ENCODE results near the gene SORCS1.

SORCS1 gene

DNA sequence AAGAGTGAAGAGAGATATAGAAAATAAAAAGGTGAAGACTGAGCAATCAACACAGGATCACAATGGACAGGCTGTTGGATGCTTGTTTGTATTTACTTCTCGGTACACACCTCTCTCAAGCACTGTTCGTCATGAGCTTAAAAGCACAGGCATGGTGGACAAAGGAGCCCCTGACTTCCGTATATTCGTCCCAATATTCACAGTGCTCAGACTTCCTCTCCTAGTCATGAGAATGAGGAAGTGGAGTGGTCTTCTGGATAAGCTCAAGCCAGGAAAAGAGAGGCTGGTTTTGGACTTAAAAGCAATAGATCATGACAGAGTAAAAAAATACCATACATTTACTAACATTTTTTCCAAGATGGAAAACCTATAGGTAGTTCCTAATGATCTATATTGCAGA, 172.5 kb downstream of the SORCS1 start:
- no peak for DNase-seq (ENCODE audit: low read depth)

DNA sequence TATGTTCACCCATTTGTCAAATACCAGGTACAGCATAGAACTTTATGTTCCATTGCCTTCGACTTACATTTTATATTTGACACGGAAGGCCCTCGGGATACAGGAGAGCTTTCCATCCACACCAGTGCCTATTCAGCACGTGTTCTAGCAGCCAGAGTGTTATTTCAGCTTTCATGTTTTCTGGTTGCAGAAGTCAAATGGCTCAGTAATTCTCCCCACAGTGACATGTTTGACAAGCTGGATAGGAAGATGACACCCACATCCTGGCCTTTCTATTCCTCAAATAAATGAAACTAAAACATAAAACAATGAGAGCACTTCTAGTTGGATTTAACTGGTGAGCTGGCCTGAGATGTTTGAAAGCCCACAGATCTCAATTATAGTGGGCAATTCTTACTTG, 173.4 kb downstream of the SORCS1 start:
- DNase-seq (ENCODE audit: low read depth), result no peak

DNA sequence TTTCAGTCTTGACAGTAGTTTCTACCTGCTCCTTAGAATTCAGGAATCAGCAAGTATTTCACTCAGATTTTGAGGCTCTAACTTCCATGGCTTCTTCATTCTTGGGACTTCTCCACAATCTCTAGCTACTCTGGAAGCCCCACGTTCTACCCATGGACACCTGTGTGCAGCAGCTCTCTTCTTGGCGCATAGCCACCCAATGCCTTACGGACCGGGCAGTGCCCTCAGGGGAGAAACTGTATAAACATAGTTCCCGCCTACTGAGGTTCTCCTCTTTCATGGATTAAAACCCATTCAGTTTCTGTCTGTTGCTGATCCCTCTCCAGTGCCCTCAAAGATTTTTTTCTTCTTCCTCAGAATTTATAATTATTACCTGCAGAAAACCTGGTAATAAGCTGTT, 177.1 kb downstream of the SORCS1 start:
- no peak for DNase-seq (ENCODE audit: low read depth)

DNA sequence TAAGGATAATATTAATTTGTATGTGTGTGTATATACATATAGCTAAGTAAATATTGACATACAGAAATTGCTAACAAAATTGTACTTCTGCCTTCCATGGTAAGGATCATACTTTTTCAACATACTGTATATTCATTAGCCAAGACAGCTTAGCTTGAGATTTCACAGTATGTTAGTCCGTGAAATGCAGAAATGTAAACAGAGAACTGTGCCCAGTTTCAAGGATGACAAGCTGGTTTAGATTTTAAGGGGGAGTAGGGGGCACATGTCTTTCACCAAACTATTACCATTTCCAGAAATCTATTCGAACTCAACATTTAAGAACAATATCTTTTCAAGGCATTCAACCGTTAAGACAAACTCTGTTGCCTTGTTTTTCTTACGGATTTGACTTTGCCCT, 182.2 kb downstream of the SORCS1 start:
- no peak for DNase-seq (ENCODE audit: low read depth)

GRCh38 chr10:106981452-106982075, 182.9 kb downstream of the SORCS1 start:
- DNase-seq (ENCODE audit: low read depth), result no peak

GRCh38 chr10:106980495-106981451, 183.7 kb downstream of the SORCS1 start:
- no peak for DNase-seq (ENCODE audit: low read depth)

DNA sequence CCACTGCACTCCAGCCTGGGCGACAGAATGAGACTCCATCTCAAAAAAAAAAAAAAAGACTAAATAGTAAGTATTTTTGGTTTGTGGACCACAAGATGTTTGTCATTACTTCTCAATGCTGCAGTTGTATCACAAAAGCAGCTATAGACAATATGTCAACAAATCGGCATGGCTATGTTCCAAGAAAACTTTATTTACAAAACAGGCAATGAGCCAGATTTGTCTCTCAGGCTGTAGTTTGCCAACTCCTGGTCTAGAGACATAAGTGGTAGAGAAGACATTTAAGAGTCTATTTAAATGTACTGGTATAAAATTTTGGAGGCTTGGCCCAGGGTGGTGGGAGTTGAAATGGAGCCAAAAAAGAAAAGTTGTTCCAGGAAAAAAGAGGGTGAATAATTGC, 185.8 kb downstream of the SORCS1 start:
- no peak for DNase-seq (ENCODE audit: low read depth)

GRCh38 chr10:106973716-106974115, 190.8 kb downstream of the SORCS1 start:
- no peak for DNase-seq (ENCODE audit: low read depth)

DNA sequence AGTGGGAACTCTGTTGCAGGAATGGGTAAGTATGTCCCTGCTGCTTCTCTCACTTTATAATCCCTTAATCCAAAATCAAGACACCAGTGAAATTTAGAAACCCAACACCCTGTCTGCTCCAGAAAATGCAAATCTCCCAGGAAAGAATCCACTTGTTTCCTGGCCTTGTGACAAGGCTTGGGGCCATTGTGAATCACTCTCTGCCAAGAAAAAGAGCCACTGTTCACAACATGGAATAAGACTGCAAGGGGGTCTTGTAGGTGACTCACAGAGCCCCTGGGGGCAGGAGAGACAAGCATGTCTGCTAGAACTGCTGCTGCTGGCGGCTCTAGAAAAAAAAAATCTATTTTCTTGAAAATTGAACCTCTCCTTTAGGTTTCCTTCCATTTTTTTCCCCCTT, 191.2 kb downstream of the SORCS1 start:
- DNase-seq (ENCODE audit: low read depth), result no peak

DNA sequence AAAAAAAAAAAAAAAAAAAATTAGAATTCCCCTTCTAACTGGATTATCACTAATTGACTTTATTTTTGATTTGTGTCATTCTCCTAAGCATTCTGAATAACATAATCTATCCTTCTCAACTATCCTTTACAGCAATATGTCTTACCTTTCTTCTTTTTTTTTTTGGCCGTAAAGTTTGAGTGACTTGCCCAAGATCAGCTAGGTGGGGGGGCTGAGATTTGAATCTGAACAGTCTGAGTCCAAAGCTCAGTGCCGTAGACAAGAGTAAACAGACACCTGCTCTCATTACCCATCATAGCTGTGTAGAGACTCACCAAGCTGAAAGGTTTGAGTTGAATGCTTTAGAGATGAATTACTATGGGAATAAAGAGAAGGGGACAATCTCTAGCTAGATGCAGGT, 192.1 kb downstream of the SORCS1 start:
- no peak for DNase-seq (ENCODE audit: low read depth)

DNA sequence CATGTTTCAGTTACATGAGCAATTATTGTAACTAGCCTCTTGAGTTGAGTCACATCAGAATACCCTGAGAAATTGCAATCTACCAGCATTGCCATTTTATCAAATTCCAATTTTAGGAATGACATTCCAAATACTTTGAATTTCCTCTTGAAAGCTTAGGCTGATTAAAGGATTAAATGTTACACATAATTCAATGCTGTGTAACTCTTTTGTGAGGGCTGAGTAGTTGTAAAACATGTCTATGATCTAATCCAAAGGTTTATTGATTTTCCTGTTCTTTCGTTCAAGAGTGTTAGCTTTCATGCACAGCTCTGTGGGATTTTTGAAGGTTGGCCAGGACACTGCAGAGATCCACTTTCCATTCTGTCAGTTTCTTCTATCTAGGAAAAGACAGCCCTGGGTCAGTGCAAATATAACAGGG, 193.1 kb downstream of the SORCS1 start:
- DNase-seq (ENCODE audit: low read depth), result no peak

- DNase-seq (ENCODE audit: low read depth), result no peak
These were observed 197.1 kb downstream of the SORCS1 start for GRCh38 chr10:106967452-106967851.

- DNase-seq (ENCODE audit: low read depth), result no peak
These were observed 203.7 kb downstream of the SORCS1 start for GRCh38 chr10:106960812-106961211.

GRCh38 chr10:106959521-106959920, 205.0 kb downstream of the SORCS1 start:
- no peak for DNase-seq (ENCODE audit: low read depth)

- DNase-seq (ENCODE audit: low read depth), result no peak
These were observed 205.7 kb downstream of the SORCS1 start for GRCh38 chr10:106958589-106959361.

GRCh38 chr10:106957823-106958588, 206.5 kb downstream of the SORCS1 start:
- DNase-seq (ENCODE audit: low read depth), result no peak

DNA sequence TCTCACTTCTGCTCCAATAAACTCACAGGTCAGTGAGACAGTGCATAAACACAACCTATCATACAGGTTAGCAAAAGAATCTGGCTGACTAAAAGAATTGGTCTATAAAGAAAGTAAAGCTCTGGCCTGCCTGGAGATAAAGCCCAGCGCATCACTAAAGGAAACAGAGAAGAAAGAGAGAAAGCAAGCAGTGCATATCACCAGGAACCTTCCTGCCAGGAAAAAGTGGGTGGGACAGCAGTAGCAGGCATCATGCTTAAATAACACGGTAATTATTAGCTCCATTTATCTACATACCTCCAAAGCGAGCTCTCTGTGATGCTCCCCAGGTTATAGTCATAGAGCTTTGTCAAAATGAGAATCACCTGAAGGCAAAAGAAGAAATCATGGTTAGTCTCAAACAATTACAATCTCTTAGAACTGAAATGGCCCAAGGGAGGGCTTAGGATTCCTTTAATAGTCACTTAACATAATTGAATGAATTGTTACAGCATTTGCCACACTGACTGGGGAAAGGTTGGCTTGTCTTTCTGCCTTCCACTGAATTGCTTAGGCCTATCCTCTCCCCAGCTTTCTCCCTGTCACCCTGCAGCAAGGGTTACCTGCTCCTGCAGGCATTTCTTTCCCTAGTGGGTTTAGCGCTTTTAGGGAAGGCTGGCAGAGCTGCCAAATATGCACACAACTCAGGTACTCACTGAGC, 208.1 kb downstream of the SORCS1 start:
- no peak for DNase-seq (ENCODE audit: low read depth)

- no peak for DNase-seq (ENCODE audit: low read depth)
These were observed 209.4 kb downstream of the SORCS1 start for GRCh38 chr10:106955133-106955532.

DNA sequence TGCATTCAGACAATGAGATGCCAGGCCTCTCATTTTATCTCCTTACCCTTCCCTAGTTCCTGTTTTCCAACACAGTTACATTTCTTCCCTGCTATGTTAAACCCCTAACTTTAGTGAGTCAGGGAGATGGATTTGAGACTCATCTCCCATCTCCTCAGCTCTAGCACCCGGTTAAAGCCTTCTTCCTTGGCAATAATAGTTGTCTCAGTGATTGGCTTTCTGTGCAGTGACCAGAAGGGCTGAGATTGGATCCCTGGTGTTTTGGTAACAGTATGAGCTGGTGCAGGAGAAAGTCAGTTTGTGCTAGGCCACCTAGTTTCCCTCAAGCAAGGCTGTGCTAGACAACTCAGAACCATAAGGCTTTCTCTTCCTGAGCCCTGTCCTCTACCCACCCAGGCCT, 212.5 kb downstream of the SORCS1 start:
- no peak for DNase-seq (ENCODE audit: low read depth)

DNA sequence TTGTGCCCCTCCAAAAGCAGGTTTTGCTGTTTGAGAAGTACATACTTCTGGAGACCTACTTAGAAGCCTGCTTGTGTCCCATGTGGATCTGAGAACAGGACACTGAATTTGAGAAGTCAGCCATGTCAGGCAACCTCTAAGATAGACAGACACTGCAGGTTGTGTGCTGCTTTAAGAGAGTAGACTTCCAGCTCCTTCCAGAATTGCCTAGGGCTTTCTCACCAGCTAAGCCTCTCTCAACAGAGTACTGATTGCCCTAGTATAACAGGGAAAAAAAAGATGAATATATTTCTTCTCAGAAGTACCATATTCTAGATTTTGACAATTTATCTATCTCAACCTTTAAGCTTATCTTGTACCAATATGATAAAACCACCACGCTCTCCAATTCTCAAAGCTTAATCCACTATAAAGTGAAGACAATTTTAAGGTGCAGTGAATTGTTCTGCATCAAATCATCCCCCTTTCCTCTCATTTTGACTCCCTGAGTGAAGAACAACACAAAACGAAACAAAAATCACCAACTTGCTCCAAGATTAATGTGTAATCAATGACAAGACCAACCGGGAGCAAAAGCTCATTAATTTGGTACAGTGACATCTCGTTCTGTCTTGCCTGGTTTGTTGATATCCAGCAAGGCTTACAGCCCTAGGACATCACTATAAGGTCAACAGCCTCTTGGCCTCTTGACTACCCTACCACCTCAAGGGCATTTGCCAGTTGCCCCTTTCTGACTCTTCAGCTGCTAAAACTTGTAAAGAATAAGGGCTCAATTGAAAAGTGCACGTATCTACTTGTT, 214.6 kb downstream of the SORCS1 start:
- DNase-seq (ENCODE audit: low read depth), result no peak
